Hepatocyte (in vitro differentiated cells): ENCODE data around the gene EXOSC7.

Experiments used
- CTCF ChIP-seq: fragments of 200-600 bp; sonication (generic); IDR thresholded peaks from 2 replicates; pipeline ENCODE4 v1.5.1; 2016; ENCODE audit warnings: antibody characterized with exemption, mild to moderate bottlenecking; ENCODE audit not compliant: poor library complexity
- EZH2 ChIP-seq: fragments of 200-600 bp; sonication (generic); IDR thresholded peaks from 2 replicates; pipeline ENCODE4 v1.6.1; 2016; ENCODE audit warnings: antibody characterized with exemption, mild to moderate bottlenecking, borderline replicate concordance

GRCh38 chr3:44962621-44963393, 13.2 kb upstream of the EXOSC7 start:
- TF ChIP-seq CTCF (no peak), EZH2 (no peak)
